ENCODE measurements around the gene PSMD11. TPM values are rescaled to one million over a fixed set of nuclear protein-coding genes. Genes with fewer than 3 reads are reported as not detected.
A peak's percentile ranks its signal among the peaks of the same experiment; 100 is the strongest.

PSMD11 gene
- total RNA-seq, 2 experiments from 2014 or later: 109 to 135 TPM

DNA sequence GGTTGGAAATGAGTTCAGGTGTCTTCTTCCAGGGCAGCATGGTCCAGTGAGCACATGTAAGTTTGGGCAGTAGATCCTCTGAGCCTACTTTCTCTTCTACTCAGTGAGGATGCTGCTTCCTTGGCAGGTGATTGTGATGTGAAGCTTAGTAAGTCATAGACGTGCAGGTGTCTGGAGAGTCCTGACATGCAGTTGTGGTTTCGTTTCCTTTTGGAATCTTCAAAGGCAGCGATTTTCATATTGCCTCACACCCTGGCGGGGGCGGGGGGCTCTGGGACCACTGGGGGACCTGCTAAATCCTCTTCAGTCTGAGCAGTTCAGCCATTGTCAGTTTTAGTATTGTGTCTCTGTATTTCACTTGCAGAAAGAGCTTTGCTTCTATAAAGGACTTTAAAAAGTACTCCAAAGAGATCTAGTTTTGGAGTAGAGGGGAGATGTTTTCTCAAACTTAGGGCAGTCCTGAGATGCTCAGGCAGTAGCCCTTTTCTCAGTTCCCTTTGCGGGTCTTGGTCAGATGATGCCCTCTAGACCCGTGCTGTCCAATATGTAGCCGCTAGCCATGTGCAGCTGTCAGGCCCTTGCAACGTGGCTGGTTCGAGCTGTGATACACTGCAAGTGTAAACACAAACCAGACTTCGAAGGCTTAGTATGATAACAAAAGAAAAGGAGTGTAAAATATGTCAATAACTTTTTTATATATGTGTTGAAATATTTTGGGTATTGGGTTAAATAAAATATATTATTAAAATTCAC lies 38.4 kb downstream of the PSMD11 start:
- Mint-ChIP-seq H3K27me3 (no peaks in the 10 kb centered on the region), H3K9me3 (ENCODE audit: low read depth) (no peaks in the 10 kb centered on the region), H3K4me1 (peaks cover 15% of the 10 kb centered on the region), H3K4me3 (no peak overlapping the region), H3K27ac (peak overlapping the region; percentile 72), H3K36me3 (ENCODE audit: low read depth) (peaks cover 33% of the 10 kb centered on the region)
- ATAC-seq: no peak
- CTCF ChIA-PET: interaction anchor here (0.6 to 6.6 kb wide), 7 partner anchors 9 to 176 kb away, joined by 3 to 67 read pairs (median 4); no protein-coding TSS in a partner anchor
- DNase-seq: peak; percentile 3
- POLR2A ChIA-PET: no interaction called here
- intact Hi-C loops (cut with DNase I, micrococcal nuclease): loop anchor here in 1 of 2 experiments (1.0 kb wide), 2 partner anchors 127 to 273 kb away; no protein-coding TSS in a partner anchor

DNA sequence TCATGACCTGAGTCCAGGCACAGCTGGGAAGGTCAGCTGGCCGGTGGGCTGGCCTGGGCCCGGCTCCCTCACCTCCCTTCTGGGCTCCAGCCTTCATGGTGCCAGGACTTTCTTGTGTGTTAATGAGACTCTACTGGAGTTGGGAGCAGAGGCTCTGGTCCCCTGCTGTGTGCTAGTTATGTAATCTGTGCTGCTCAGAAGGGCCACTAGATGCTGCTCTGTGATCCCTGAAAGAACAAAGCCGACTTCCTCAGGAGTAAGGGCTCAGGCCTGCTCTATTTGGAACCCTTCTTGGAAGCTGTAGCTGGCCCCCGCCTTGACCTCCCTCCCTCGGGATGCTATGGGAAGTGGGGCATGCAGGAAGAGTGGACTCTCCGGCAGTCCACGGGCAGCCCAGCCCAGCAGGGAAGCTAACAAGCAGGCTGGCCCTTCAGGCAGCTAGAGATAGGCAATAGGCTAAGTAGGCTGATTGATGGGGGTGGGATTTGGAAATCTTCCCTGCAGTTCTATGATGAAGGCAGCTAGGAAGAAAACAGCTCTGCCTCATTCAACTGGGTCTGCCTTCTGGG lies 39.2 kb downstream of the PSMD11 start:
- H3K4me1 Mint-ChIP-seq: peaks cover 23% of the 10 kb centered on the region
- ATAC-seq (peak; percentile 31), DNase-seq (peak; percentile 49)
- ChIA-PET POLR2A (interaction anchor here (1.6 kb wide), 1 partner anchor 40 kb away, joined by 6 read pairs; no protein-coding TSS in a partner anchor), CTCF (interaction anchor here (0.6 to 6.6 kb wide), 21 partner anchors 8 to 518 kb away, joined by 3 to 67 read pairs (median 4); partner anchors contain the start of gene MYO1D)
- peak overlapping the region; percentile 17 for H3K27ac Mint-ChIP-seq
- H3K36me3 Mint-ChIP-seq (ENCODE audit: low read depth): peaks cover 37% of the 10 kb centered on the region
- no peaks in the 10 kb centered on the region for H3K9me3 Mint-ChIP-seq (ENCODE audit: low read depth)
- no peaks in the 10 kb centered on the region for H3K27me3 Mint-ChIP-seq
- intact Hi-C loops (cut with DNase I, micrococcal nuclease): loop anchor here in 1 of 2 experiments (1.0 kb wide), 2 partner anchors 126 to 272 kb away; no protein-coding TSS in a partner anchor
- no peak overlapping the region for H3K4me3 Mint-ChIP-seq

DNA sequence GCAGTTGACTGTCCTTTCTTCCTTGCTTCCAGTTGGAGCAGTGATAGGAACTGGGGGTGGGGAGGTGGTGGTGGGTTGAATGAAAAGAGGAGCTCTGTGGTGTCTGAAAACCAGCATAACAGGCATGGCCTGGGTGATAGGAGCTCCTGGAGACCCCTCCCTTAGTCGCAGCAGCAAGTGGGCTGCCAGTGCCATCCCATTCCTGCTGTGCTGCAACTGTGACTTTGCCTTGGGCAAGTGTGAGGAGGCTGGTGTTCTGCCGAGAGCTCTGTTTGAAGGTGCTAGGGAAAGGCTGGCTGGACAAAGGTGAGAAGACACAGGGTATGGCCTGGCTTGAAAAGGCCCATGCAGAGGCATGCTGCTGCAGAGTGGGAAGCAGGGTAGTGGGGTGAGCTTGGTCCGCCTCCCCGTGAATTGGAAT lies 39.7 kb downstream of the PSMD11 start:
- ATAC-seq (no peak), DNase-seq (peak; percentile 7)
- Mint-ChIP-seq H3K27me3 (no peaks in the 10 kb centered on the region), H3K9me3 (ENCODE audit: low read depth) (no peaks in the 10 kb centered on the region), H3K36me3 (ENCODE audit: low read depth) (peaks cover 39% of the 10 kb centered on the region), H3K4me1 (peaks cover 27% of the 10 kb centered on the region), H3K27ac (peak overlapping the region; percentile 17), H3K4me3 (peak overlapping the region; percentile 7)
- intact Hi-C loops (cut with DNase I, micrococcal nuclease): no loop called here
- POLR2A ChIA-PET: interaction anchor here (0.6 to 1.6 kb wide), 3 partner anchors 11 to 95 kb away, joined by 3 to 6 read pairs (median 4); no protein-coding TSS in a partner anchor
- CTCF ChIA-PET: interaction anchor here (0.6 to 6.6 kb wide), 23 partner anchors 8 to 517 kb away, joined by 3 to 67 read pairs (median 4); partner anchors contain the start of genes MYO1D and PSMD11

DNA sequence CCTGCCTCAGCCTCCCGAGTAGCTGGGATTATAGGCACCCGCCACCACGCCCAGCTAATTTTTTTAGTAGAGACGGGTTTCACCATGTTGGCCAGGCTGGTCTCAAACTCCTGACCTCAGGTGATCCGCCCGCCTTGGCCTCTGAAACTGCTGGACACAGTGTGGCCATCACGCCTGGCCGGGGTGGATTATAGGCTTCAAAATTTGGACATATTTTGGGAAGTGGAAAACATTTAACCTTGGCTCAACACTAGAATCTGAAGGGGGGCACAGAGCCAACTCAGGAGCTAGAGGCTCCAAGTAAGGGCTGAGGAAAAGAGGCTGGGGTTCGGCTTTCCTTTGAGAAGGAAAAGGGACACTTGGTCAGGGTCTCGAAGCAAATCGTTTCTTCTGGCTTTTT lies 40.3 kb downstream of the PSMD11 start:
- H3K27ac Mint-ChIP-seq: no peak overlapping the region
- H3K27me3 Mint-ChIP-seq: no peaks in the 10 kb centered on the region
- ChIA-PET POLR2A (interaction anchor here (0.6 to 1.6 kb wide), 3 partner anchors 11 to 95 kb away, joined by 3 to 6 read pairs (median 4); no protein-coding TSS in a partner anchor), CTCF (interaction anchor here (0.6 to 6.6 kb wide), 14 partner anchors 9 to 452 kb away, joined by 3 to 67 read pairs (median 4); partner anchors contain the start of genes MYO1D and PSMD11)
- ATAC-seq (no peak), DNase-seq (no peak)
- H3K9me3 Mint-ChIP-seq (ENCODE audit: low read depth): no peaks in the 10 kb centered on the region
- H3K36me3 Mint-ChIP-seq (ENCODE audit: low read depth): peaks cover 40% of the 10 kb centered on the region
- no peak overlapping the region for H3K4me3 Mint-ChIP-seq
- intact Hi-C loops (cut with DNase I, micrococcal nuclease): no loop called here
- peaks cover 33% of the 10 kb centered on the region for H3K4me1 Mint-ChIP-seq

DNA sequence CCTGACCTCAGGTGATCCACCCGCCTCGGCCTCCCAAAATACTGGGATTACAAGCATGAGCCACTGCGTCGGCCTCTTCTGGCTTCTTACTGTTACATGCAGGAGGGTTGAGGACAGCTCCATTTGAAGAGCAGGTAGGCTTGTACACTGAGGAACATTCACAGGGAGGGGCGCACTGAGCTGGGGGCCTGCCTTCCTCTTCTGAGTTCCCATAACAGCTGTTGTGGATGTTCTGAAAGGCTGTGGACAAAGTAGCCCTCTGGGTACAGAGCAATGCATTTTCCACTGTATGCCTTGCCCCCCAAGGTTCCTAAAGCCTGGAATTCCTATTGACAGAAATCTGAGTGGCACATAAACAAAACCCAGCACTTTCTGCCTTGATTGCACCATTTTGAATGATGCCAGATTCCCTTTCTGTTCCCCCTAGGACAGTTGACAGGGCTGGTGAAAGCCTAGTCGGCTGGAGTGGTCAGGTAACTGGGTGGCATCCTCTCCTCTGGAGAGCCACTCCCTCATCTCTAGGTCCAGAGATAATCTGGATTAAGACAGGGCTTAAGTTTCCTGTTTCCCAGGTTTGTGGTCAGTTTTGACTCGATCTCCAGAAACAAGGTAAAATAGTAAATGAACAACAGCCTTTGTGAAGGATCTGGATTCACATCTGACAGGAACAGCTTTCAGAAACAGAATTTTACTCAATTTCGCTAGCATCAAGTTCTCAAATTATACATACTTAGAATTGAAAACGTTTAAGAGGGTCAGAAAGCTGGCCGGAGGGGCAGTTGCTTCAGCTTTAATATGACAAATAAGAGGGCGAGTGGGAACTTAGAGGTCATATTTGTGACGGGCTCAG lies 41.2 kb downstream of the PSMD11 start:
- peak overlapping the region; percentile 54 for H3K4me3 Mint-ChIP-seq
- DNase-seq (peak; percentile 7), ATAC-seq (no peak)
- H3K9me3 Mint-ChIP-seq (ENCODE audit: low read depth): no peaks in the 10 kb centered on the region
- CTCF ChIA-PET: interaction anchor here (0.7 to 6.6 kb wide), 7 partner anchors 9 to 139 kb away, joined by 3 to 67 read pairs (median 6); partner anchors contain the start of gene PSMD11
- H3K4me1 Mint-ChIP-seq: peaks cover 41% of the 10 kb centered on the region
- POLR2A ChIA-PET: interaction anchor here (0.6 to 1.8 kb wide), 3 partner anchors 38 to 162 kb away, joined by 4 to 19 read pairs (median 6); no protein-coding TSS in a partner anchor
- intact Hi-C loops (cut with DNase I, micrococcal nuclease): loop anchor here (1.0 to 2.0 kb wide), 6 partner anchors 41 to 392 kb away; partner anchors contain the start of genes MYO1D (in 1 of the 2) and PSMD11 (in 1 of the 2)
- no peaks in the 10 kb centered on the region for H3K27me3 Mint-ChIP-seq
- peaks cover 42% of the 10 kb centered on the region for H3K36me3 Mint-ChIP-seq (ENCODE audit: low read depth)
- H3K27ac Mint-ChIP-seq: no peak overlapping the region

DNA sequence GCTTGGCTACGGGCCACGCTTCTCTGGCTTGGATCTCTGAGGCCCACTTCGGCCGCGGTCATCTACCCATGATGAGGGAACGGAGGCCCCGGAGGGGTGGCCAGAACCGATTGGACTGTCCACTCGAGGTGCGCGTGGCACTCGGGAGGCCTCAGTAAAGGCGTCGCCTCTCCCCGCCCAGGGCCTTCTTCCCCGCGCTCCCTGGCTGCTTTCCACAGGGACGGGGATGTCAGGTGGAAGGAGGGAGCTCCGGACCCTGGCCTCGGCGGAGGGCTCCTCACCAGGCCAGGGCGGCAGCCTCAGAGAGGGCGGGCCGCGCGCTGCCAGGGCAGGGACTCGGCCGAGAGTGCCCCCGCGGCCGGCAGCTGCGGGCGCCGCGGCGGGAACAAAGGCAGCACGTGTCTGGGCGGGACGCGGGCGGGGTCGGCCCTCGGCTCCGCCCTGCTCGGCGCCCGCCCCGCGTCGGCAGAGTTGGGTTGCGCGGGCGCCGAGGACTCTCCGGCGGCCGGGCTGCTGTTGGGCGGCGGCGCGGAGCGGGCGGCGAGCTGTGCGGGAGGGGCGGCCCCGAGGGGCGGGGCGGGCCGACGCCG lies 41.9 kb downstream of the PSMD11 start:
- POLR2A ChIA-PET: interaction anchor here (0.6 to 1.8 kb wide), 5 partner anchors 38 to 204 kb away, joined by 4 to 19 read pairs (median 4); partner anchors contain the start of gene PSMD11
- no peaks in the 10 kb centered on the region for H3K27me3 Mint-ChIP-seq
- H3K4me1 Mint-ChIP-seq: peaks cover 48% of the 10 kb centered on the region
- H3K36me3 Mint-ChIP-seq (ENCODE audit: low read depth): peaks cover 45% of the 10 kb centered on the region
- peak; percentile 71 for ATAC-seq
- peak overlapping the region; percentile 54 for H3K4me3 Mint-ChIP-seq
- DNase-seq: peak; percentile 82
- H3K9me3 Mint-ChIP-seq (ENCODE audit: low read depth): no peaks in the 10 kb centered on the region
- no peak overlapping the region for H3K27ac Mint-ChIP-seq
- CTCF ChIA-PET: interaction anchor here (0.7 to 6.6 kb wide), 6 partner anchors 10 to 42 kb away, joined by 4 to 67 read pairs (median 7); partner anchors contain the start of gene PSMD11
- intact Hi-C loops (cut with DNase I, micrococcal nuclease): loop anchor here (1.0 to 2.0 kb wide), 6 partner anchors 42 to 391 kb away; partner anchors contain the start of genes MYO1D (in 1 of the 2) and PSMD11 (in 1 of the 2)

GRCh38 chr17:32486701-32487472 lies 42.6 kb downstream of the PSMD11 start, which contains the start of gene CDK5R1:
CDK5R1 (plus strand) TSS chr17:32486993; CDS start chr17:32487621, 628 bp downstream.
- H3K27me3 Mint-ChIP-seq: no peaks in the 10 kb centered on the region
- peaks cover 55% of the 10 kb centered on the region for H3K4me1 Mint-ChIP-seq
- H3K9me3 Mint-ChIP-seq (ENCODE audit: low read depth): no peaks in the 10 kb centered on the region
- ChIA-PET CTCF (interaction anchor here (0.6 to 6.6 kb wide), 9 partner anchors 9 to 392 kb away, joined by 3 to 67 read pairs (median 6); partner anchors contain the start of gene PSMD11), POLR2A (interaction anchor here (0.6 to 2.1 kb wide), 7 partner anchors 9 to 203 kb away, joined by 4 to 19 read pairs (median 5); partner anchors contain the start of gene PSMD11)
- H3K4me3 Mint-ChIP-seq: peak within 1 kb of the TSS; percentile 96
- ATAC-seq (peak; percentile 66), DNase-seq (peak; percentile 87)
- peak within 1 kb of the TSS; percentile 94 for H3K27ac Mint-ChIP-seq
- peaks cover 42% of the 10 kb centered on the region for H3K36me3 Mint-ChIP-seq (ENCODE audit: low read depth)
- intact Hi-C loops (cut with DNase I, micrococcal nuclease): loop anchor here (1.0 to 2.0 kb wide), 9 partner anchors 32 to 390 kb away; partner anchors contain the start of genes MYO1D (in 1 of the 2) and PSMD11 (in 1 of the 2)

GRCh38 chr17:32487473-32488176 lies 43.3 kb downstream of the PSMD11 start:
- Mint-ChIP-seq H3K9me3 (ENCODE audit: low read depth) (no peaks in the 10 kb centered on the region), H3K27ac (peak overlapping the region; percentile 94), H3K4me3 (peak overlapping the region; percentile 96), H3K27me3 (no peaks in the 10 kb centered on the region), H3K36me3 (ENCODE audit: low read depth) (peaks cover 39% of the 10 kb centered on the region), H3K4me1 (peaks cover 60% of the 10 kb centered on the region)
- intact Hi-C loops (cut with DNase I, micrococcal nuclease): loop anchor here (1.0 to 2.0 kb wide), 7 partner anchors 32 to 267 kb away; no protein-coding TSS in a partner anchor
- ChIA-PET CTCF (interaction anchor here (0.6 to 6.6 kb wide), 12 partner anchors 9 to 391 kb away, joined by 3 to 67 read pairs (median 6); partner anchors contain the start of gene PSMD11), POLR2A (interaction anchor here (0.7 to 2.1 kb wide), 6 partner anchors 8 to 129 kb away, joined by 3 to 19 read pairs (median 6); partner anchors contain the start of gene PSMD11)
- ATAC-seq: peak; percentile 28
- DNase-seq: peak; percentile 59

DNA sequence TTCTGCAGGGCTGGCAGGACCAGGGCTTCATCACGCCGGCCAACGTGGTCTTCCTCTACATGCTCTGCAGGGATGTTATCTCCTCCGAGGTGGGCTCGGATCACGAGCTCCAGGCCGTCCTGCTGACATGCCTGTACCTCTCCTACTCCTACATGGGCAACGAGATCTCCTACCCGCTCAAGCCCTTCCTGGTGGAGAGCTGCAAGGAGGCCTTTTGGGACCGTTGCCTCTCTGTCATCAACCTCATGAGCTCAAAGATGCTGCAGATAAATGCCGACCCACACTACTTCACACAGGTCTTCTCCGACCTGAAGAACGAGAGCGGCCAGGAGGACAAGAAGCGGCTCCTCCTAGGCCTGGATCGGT lies 43.9 kb downstream of the PSMD11 start:
- H3K9me3 Mint-ChIP-seq (ENCODE audit: low read depth): no peaks in the 10 kb centered on the region
- peaks cover 39% of the 10 kb centered on the region for H3K36me3 Mint-ChIP-seq (ENCODE audit: low read depth)
- H3K27ac Mint-ChIP-seq: peak overlapping the region; percentile 94
- H3K4me3 Mint-ChIP-seq: peak overlapping the region; percentile 96
- POLR2A ChIA-PET: interaction anchor here (0.7 to 2.1 kb wide), 2 partner anchors 30 to 128 kb away, joined by 3 to 7 read pairs; no protein-coding TSS in a partner anchor
- peaks cover 65% of the 10 kb centered on the region for H3K4me1 Mint-ChIP-seq
- no peaks in the 10 kb centered on the region for H3K27me3 Mint-ChIP-seq
- DNase-seq: no peak
- no peak for ATAC-seq
- CTCF ChIA-PET: interaction anchor here (0.6 to 2.0 kb wide), 10 partner anchors 8 to 267 kb away, joined by 3 to 13 read pairs (median 4); no protein-coding TSS in a partner anchor
- intact Hi-C loops (cut with DNase I, micrococcal nuclease): no loop called here
